GM23338 (cell line): ENCODE results near the gene PRKACA. TPM values are rescaled to one million over a fixed set of nuclear protein-coding genes. Genes with fewer than 3 reads are reported as not detected.

Experiments used
- ATAC-seq: fragments of 200-7000 bp; cut with Tn5 transposase; 3 replicates; pipeline ENCODE4 v1.9.1; 2020
- DNase-seq: peaks from one replicate; pipeline ENCODE4 v3.0.0-alpha.2; 2015; ENCODE audit warnings: low spot score
- H2AFZ ChIP-seq: fragments of 200-600 bp; sonication (generic); 2 replicates; pipeline ENCODE4 v1.8.0; 2016; ENCODE audit warnings: antibody characterized with exemption, mild to moderate bottlenecking, moderate library complexity
- H3F3A ChIP-seq: fragments of 200-600 bp; sonication (generic); replicated peaks from 2 replicates; pipeline ENCODE4 v1.8.0; 2017; ENCODE audit warnings: antibody characterized with exemption, mixed run types, low read depth
- H3K27ac ChIP-seq: fragments of 200-600 bp; sonication (generic); 2 replicates; pipeline ENCODE4 v1.6.1; 2016; ENCODE audit warnings: low read depth
- H3K27me3 ChIP-seq: fragments of 200-600 bp; sonication (generic); 2 replicates; pipeline ENCODE4 v1.8.0; 2016; ENCODE audit warnings: mild to moderate bottlenecking, mixed run types, moderate library complexity; ENCODE audit not compliant: insufficient read depth
- H3K36me3 ChIP-seq: fragments of 200-600 bp; sonication (generic); 2 replicates; pipeline ENCODE4 v1.8.0; 2016; ENCODE audit warnings: mild to moderate bottlenecking; ENCODE audit not compliant: insufficient read depth
- H3K4me1 ChIP-seq: fragments of 200-600 bp; sonication (generic); 2 replicates; pipeline ENCODE4 v1.8.0; 2016; ENCODE audit warnings: mild to moderate bottlenecking, moderate library complexity; ENCODE audit not compliant: insufficient read depth
- H3K4me2 ChIP-seq: fragments of 200-600 bp; sonication (generic); 2 replicates; pipeline ENCODE4 v1.7.1; 2017; ENCODE audit warnings: mixed run types
- H3K4me3 ChIP-seq: fragments of 200-600 bp; sonication (generic); 2 replicates; pipeline ENCODE4 v1.6.1; 2016; ENCODE audit warnings: mixed run types
- H3K79me2 ChIP-seq: fragments of 200-600 bp; sonication (generic); replicated peaks from 2 replicates; pipeline ENCODE4 v1.8.0; 2017; ENCODE audit warnings: mild to moderate bottlenecking; ENCODE audit not compliant: insufficient read depth
- H3K9me2 ChIP-seq: fragments of 200-600 bp; sonication (generic); 2 replicates; pipeline ENCODE4 v1.8.0; 2017; ENCODE audit not compliant: insufficient read depth
- H4K20me1 ChIP-seq: fragments of 200-600 bp; sonication (generic); replicated peaks from 2 replicates; pipeline ENCODE4 v1.8.0; 2017; ENCODE audit warnings: mild to moderate bottlenecking; ENCODE audit not compliant: insufficient read depth
- H3K27ac Mint-ChIP-seq: 2 replicates; pipeline ENCODE4 v1.8.0; 2020; ENCODE audit warnings: inconsistent platforms, mild to moderate bottlenecking, moderate library complexity, mixed read lengths
- H3K27me3 Mint-ChIP-seq: 3 replicates; pipeline ENCODE4 v1.8.0; 2022; ENCODE audit warnings: low read depth, mild to moderate bottlenecking, moderate library complexity, mixed read lengths, inconsistent platforms; ENCODE audit not compliant: insufficient read depth, poor library complexity
- H3K36me3 Mint-ChIP-seq: 3 replicates; pipeline ENCODE4 v1.8.0; 2021; ENCODE audit warnings: low read depth, mild to moderate bottlenecking, inconsistent platforms, moderate library complexity, mixed read lengths
- H3K4me1 Mint-ChIP-seq: 3 replicates; pipeline ENCODE4 v1.8.0; 2020; ENCODE audit warnings: mild to moderate bottlenecking, inconsistent platforms, mixed read lengths
- H3K4me3 Mint-ChIP-seq: 3 replicates; pipeline ENCODE4 v1.8.0; 2021; ENCODE audit warnings: moderate library complexity, mild to moderate bottlenecking, inconsistent platforms, mixed read lengths
- H3K9me3 Mint-ChIP-seq: 3 replicates; pipeline ENCODE4 v1.8.0; 2020; ENCODE audit warnings: moderate library complexity, mild to moderate bottlenecking, inconsistent platforms, mixed read lengths
- CREB1 ChIP-seq: fragments of 250-450 bp; sonication (Bioruptor Pico); IDR thresholded peaks from 2 replicates; pipeline ENCODE4 v1.5.0; 2020; ENCODE audit warnings: low read depth, mild to moderate bottlenecking, moderate library complexity
- EZH2phosphoT487 ChIP-seq: fragments of 200-600 bp; sonication (generic); IDR thresholded peaks from one replicate; pipeline ENCODE4 v1.8.1; 2018; ENCODE audit warnings: antibody characterized with exemption; ENCODE audit not compliant: unreplicated experiment
- JUNB ChIP-seq: IDR thresholded peaks from one replicate; pipeline ENCODE4 v1.6.1; 2016; ENCODE audit warnings: antibody characterized with exemption; ENCODE audit not compliant: unreplicated experiment
- POLR2AphosphoS5 ChIP-seq: IDR thresholded peaks from 2 replicates; pipeline ENCODE4 v1.6.1; 2016; ENCODE audit warnings: antibody characterized with exemption, low read depth
- REST ChIP-seq: IDR thresholded peaks from one replicate; pipeline ENCODE4 v1.6.1; 2018; ENCODE audit warnings: antibody characterized with exemption; ENCODE audit not compliant: unreplicated experiment
- ZNF114 ChIP-seq: fragments of 250-450 bp; sonication (Bioruptor Pico); IDR thresholded peaks from 2 replicates; pipeline ENCODE4 v1.5.0; 2020; ENCODE audit warnings: mild to moderate bottlenecking, moderate library complexity
- ZNF331 ChIP-seq: fragments of 250-450 bp; sonication (Bioruptor Pico); IDR thresholded peaks from 2 replicates; pipeline ENCODE4 v1.5.0; 2020; ENCODE audit warnings: low read depth, mild to moderate bottlenecking, moderate library complexity
- polyA plus RNA-seq: library from polyadenylated mRNA; unstranded; fragments of >200 nt; fragmentation: Nextera tagmentation; extraction: Ambion mirVana; gene quantifications from 2 replicates; pipeline ENCODE4 v1.2.1, GENCODE V29; 2016
- total RNA-seq: library from RNA; depleted of rRNA; stranded (reverse); fragments of >200 nt; shearing (Covaris generic); gene quantifications from 2 replicates; pipeline ENCODE4 v1.2.3, GENCODE V29; 2014
- TF ChIP-seq, protein P1 (sequence below): fragments of 250-450 bp; sonication (Bioruptor Pico); IDR thresholded peaks from 2 replicates; pipeline ENCODE4 v1.5.0; 2020; ENCODE audit warnings: mild to moderate bottlenecking, moderate library complexity

The PRKACA gene
- total and polyA plus RNA-seq, 2 experiments from 2014 or later = 13.0 to 31.3 TPM

DNA sequence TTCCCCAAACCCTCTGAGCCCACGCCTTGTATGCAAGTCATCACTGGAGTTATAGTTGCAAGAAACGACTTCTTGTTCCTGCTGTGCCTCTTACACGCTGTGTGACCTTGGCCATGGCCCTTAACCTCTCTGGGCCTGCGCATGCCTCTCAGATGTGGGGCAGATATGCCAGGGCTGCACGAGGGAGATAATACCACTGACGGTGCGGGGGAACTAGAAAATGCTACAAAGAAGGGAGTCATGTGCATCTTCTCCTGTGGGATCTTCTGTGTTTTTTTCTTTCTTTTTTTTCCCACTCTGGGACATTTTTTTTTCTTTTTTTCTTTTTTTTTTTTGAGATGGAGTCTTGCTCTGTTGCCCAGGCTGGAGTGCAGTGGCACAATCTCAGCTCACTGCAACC is 22.7 kb downstream of the PRKACA start (continued):
- TF ChIP-seq POLR2AphosphoS5 (no peak), JUNB (no peak), ZNF331 (no peak), ZNF114 (no peak), REST (no peak), CREB1 (no peak)

DNA sequence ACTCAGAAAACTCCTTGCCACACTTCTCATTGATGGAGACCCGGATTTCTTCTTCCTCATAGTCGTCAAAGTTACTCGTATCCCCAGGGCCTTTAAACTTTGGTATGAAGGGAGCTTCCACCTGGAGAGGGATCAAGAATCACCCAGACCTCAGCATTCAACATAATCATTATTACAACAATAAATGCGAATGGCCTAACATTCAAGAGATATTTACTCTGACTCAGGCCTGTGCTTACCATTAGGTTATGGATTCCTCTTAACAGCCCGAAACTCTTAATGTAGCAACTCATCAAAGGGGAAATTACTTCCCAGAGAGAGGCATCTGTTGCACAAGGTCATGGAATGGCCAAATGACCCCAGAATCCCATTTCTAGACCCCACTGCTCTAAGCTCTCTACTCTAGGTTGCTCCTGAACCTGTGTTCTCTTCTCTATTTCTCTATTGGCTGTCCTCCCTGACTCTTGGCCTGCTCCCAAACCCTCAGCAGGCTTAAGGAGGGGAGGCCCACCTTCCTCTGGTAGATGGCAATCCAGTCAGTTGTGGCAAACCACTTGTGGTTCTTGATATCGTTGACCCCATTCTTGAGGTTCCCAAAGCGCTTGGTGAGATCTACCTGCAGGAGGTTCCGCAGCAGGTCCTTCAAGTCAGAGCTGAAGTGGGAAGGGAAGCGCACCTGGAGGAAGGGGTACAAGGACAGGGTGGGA is 24.3 kb downstream of the PRKACA start:
- H3K27ac Mint-ChIP-seq = no peak overlapping the region
- no peak overlapping the region for H3K4me2 ChIP-seq
- H3K4me1 ChIP-seq = peaks cover 8% of the 10 kb centered on the region
- H4K20me1 ChIP-seq = peaks cover 6% of the 10 kb centered on the region; the same call in 1 of the 2 replicates
- H3K27me3 Mint-ChIP-seq = peaks cover 23% of the 10 kb centered on the region
- ATAC-seq (no peak), DNase-seq (no peak)
- H3K36me3 ChIP-seq = peaks cover 5% of the 10 kb centered on the region; the same call in 1 of the 2 replicates
- H3K36me3 Mint-ChIP-seq = peaks cover 30% of the 10 kb centered on the region
- no peak overlapping the region for H3K4me3 ChIP-seq
- no peaks in the 10 kb centered on the region for H3K9me2 ChIP-seq
- H3F3A ChIP-seq = peaks cover 32% of the 10 kb centered on the region
- H3K4me1 Mint-ChIP-seq = peaks cover 12% of the 10 kb centered on the region
- H3K27ac ChIP-seq = no peak overlapping the region
- TF ChIP-seq, protein P1, sequence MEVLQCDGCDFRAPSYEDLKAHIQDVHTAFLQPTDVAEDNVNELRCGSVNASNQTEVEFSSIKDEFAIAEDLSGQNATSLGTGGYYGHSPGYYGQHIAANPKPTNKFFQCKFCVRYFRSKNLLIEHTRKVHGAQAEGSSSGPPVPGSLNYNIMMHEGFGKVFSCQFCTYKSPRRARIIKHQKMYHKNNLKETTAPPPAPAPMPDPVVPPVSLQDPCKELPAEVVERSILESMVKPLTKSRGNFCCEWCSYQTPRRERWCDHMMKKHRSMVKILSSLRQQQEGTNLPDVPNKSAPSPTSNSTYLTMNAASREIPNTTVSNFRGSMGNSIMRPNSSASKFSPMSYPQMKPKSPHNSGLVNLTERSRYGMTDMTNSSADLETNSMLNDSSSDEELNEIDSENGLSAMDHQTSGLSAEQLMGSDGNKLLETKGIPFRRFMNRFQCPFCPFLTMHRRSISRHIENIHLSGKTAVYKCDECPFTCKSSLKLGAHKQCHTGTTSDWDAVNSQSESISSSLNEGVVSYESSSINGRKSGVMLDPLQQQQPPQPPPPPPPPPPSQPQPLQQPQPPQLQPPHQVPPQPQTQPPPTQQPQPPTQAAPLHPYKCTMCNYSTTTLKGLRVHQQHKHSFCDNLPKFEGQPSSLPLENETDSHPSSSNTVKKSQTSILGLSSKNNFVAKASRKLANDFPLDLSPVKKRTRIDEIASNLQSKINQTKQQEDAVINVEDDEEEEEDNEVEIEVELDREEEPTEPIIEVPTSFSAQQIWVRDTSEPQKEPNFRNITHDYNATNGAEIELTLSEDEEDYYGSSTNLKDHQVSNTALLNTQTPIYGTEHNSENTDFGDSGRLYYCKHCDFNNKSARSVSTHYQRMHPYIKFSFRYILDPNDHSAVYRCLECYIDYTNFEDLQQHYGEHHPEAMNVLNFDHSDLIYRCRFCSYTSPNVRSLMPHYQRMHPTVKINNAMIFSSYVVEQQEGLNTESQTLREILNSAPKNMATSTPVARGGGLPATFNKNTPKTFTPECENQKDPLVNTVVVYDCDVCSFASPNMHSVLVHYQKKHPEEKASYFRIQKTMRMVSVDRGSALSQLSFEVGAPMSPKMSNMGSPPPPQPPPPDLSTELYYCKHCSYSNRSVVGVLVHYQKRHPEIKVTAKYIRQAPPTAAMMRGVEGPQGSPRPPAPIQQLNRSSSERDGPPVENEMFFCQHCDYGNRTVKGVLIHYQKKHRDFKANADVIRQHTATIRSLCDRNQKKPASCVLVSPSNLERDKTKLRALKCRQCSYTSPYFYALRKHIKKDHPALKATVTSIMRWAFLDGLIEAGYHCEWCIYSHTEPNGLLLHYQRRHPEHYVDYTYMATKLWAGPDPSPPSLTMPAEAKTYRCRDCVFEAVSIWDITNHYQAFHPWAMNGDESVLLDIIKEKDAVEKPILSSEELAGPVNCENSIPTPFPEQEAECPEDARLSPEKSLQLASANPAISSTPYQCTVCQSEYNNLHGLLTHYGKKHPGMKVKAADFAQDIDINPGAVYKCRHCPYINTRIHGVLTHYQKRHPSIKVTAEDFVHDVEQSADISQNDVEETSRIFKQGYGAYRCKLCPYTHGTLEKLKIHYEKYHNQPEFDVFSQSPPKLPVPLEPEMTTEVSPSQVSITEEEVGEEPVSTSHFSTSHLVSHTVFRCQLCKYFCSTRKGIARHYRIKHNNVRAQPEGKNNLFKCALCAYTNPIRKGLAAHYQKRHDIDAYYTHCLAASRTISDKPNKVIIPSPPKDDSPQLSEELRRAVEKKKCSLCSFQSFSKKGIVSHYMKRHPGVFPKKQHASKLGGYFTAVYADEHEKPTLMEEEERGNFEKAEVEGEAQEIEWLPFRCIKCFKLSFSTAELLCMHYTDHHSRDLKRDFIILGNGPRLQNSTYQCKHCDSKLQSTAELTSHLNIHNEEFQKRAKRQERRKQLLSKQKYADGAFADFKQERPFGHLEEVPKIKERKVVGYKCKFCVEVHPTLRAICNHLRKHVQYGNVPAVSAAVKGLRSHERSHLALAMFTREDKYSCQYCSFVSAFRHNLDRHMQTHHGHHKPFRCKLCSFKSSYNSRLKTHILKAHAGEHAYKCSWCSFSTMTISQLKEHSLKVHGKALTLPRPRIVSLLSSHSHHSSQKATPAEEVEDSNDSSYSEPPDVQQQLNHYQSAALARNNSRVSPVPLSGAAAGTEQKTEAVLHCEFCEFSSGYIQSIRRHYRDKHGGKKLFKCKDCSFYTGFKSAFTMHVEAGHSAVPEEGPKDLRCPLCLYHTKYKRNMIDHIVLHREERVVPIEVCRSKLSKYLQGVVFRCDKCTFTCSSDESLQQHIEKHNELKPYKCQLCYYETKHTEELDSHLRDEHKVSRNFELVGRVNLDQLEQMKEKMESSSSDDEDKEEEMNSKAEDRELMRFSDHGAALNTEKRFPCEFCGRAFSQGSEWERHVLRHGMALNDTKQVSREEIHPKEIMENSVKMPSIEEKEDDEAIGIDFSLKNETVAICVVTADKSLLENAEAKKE (CRISPR knock-in tag) = no peak
- no peak for TF ChIP-seq EZH2phosphoT487
- peaks cover 12% of the 10 kb centered on the region for H3K27me3 ChIP-seq
- peak overlapping the region; percentile 45; the same call in 1 of the 3 replicates for H3K4me3 Mint-ChIP-seq
- no peak overlapping the region for H2AFZ ChIP-seq
- H3K9me3 Mint-ChIP-seq = peaks cover 15% of the 10 kb centered on the region
- no peaks in the 10 kb centered on the region for H3K79me2 ChIP-seq
